ENCODE results near the gene CHCHD10.
"Not testable (repeated sequence)": the region's sequence is repeated elsewhere in the genome, so short reads cannot be mapped to it uniquely, and the experiment has no call there.

The CHCHD10 gene

GRCh38 chr22:23744485-23744884 lies 23.3 kb downstream of the CHCHD10 start:
- DNase-seq, result no peak

- DNase-seq, result no peak
Measured at GRCh38 chr22:23744001-23744400, 23.8 kb downstream of the CHCHD10 start.

GRCh38 chr22:23743303-23743705 lies 24.5 kb downstream of the CHCHD10 start:
- DNase-seq, result no peak

GRCh38 chr22:23742505-23743264 lies 25.1 kb downstream of the CHCHD10 start:
- DNase-seq, result no peak

- no peak for DNase-seq
Measured at GRCh38 chr22:23737696-23738095, 30.1 kb downstream of the CHCHD10 start.

- DNase-seq, result not testable (repeated sequence)
Measured at GRCh38 chr22:23728108-23728507, 39.7 kb downstream of the CHCHD10 start.

GRCh38 chr22:23722724-23723123 lies 45.0 kb downstream of the CHCHD10 start:
- no peak for DNase-seq

GRCh38 chr22:23722160-23722559 lies 45.6 kb downstream of the CHCHD10 start:
- DNase-seq, result no peak

- DNase-seq, result peak in 1 of 5 experiments; percentile 20
Measured at GRCh38 chr22:23720855-23721254, 46.9 kb downstream of the CHCHD10 start.

GRCh38 chr22:23718371-23719165 lies 49.2 kb downstream of the CHCHD10 start:
- DNase-seq, result no peak

GRCh38 chr22:23716811-23717801 lies 50.7 kb downstream of the CHCHD10 start:
- DNase-seq, result peak; percentile 60 to 91 (median 76)

All from T-helper 2 cell (primary cell).